GM10248 (cell line): ENCODE results near the gene POLR2C.

Source experiments
- CTCF ChIA-PET: fragments of 300-600 bp; sonication (Branson Sonifier 250); formaldehyde crosslinking; extraction: SDS; loops from one replicate; lab custom pipeline; 2021; ENCODE audit warnings: antibody characterized with exemption; lab: Yijun Ruan, JAX
- POLR2A ChIA-PET: fragments of 350-650 bp; sonication (Branson Sonifier 250); formaldehyde crosslinking; extraction: SDS; loops from one replicate; lab custom pipeline; 2020; ENCODE audit warnings: antibody characterized with exemption; lab: Yijun Ruan, JAX
- DNase-seq: peaks from one replicate; pipeline ENCODE4 v3.0.0; 2012; ENCODE audit errors: extremely low spot score
- CTCF ChIP-seq: IDR thresholded peaks from 2 replicates; pipeline ENCODE4 v1.5.1; 2012; ENCODE audit warnings: mild to moderate bottlenecking, low read depth; ENCODE audit errors: extremely low read depth, missing control alignments, control extremely low read depth

The POLR2C gene

GRCh38 chr16:57471209-57471608 is 8.7 kb downstream of the POLR2C start:
- TF ChIP-seq CTCF, result no peak
- ChIA-PET CTCF (interaction anchor here (0.8 to 7.9 kb wide), 7 partner anchors 9 to 54 kb away, joined by 3 to 55 read pairs (median 3); partner anchors contain the start of genes CIAPIN1, COQ9 and POLR2C), POLR2A (no interaction called here)
- no peak for DNase-seq

GRCh38 chr16:57471852-57472664 is 9.6 kb downstream of the POLR2C start:
- POLR2A ChIA-PET, result interaction anchor here (0.5 to 2.1 kb wide), 2 partner anchors 11 to 290 kb away, joined by 4 to 6 read pairs; no protein-coding TSS in a partner anchor
- no peak for TF ChIP-seq CTCF
- DNase-seq, result no peak
- CTCF ChIA-PET, result interaction anchor here (0.8 to 7.9 kb wide), 6 partner anchors 10 to 55 kb away, joined by 3 to 55 read pairs (median 4); partner anchors contain the start of genes CIAPIN1, COQ9 and POLR2C

- TF ChIP-seq CTCF, result no peak
- ChIA-PET POLR2A (interaction anchor here (0.5 to 2.1 kb wide), 2 partner anchors 11 to 289 kb away, joined by 4 to 6 read pairs; no protein-coding TSS in a partner anchor), CTCF (interaction anchor here (1.3 to 7.9 kb wide), 3 partner anchors 11 to 47 kb away, joined by 3 to 55 read pairs (median 6); partner anchors contain the start of gene POLR2C)
- DNase-seq, result no peak
Measured at GRCh38 chr16:57472665-57473060, 10.2 kb downstream of the POLR2C start.

- TF ChIP-seq CTCF, result no peak
- POLR2A ChIA-PET, result interaction anchor here (2.1 kb wide), 1 partner anchor 10 kb away, joined by 6 read pairs; no protein-coding TSS in a partner anchor
- no peak for DNase-seq
- CTCF ChIA-PET, result interaction anchor here (0.9 to 7.9 kb wide), 5 partner anchors 11 to 54 kb away, joined by 3 to 55 read pairs (median 4); partner anchors contain the start of gene POLR2C
Measured at GRCh38 chr16:57473176-57473840, 10.8 kb downstream of the POLR2C start.

GRCh38 chr16:57473906-57474305 is 11.4 kb downstream of the POLR2C start:
- ChIA-PET CTCF (interaction anchor here (0.9 to 7.9 kb wide), 9 partner anchors 10 to 54 kb away, joined by 3 to 55 read pairs (median 5); partner anchors contain the start of genes DOK4 and POLR2C), POLR2A (interaction anchor here (0.6 to 2.1 kb wide), 3 partner anchors 9 to 312 kb away, joined by 3 to 6 read pairs (median 3); partner anchors contain the start of gene POLR2C)
- no peak for DNase-seq
- no peak for TF ChIP-seq CTCF
